Natural killer cell treated with Interleukin-12 subunit alpha and Interleukin-12 subunit beta and Interleukin-15 and Interleukin-18, amount 100 ng/mL, for 72 hours (primary cell): ENCODE results near the gene CCDC124. TPM values are rescaled to one million over a fixed set of nuclear protein-coding genes. Genes with fewer than 3 reads are reported as not detected.

Experiments used
- ATAC-seq, 2 donors: fragments of 150-1000 bp; cut with Tn5 transposase in 1 of 2; sonication (Bioruptor Pico), chemical (Tn5 transposase) in 1 of 2; 2 replicates each; pipeline ENCODE4 v1.10.0; 2021
- DNase-seq: peaks from one replicate; pipeline ENCODE4 v3.0.0; 2022; ENCODE audit warnings: low spot score
- H3K27ac Mint-ChIP-seq, 2 donors: 1 replicate in 1 of 2; 2 replicates in 1 of 2; pipeline ENCODE4 v1.8.0; 2022; ENCODE audit warnings: mixed read lengths in 2 of 2, mild to moderate bottlenecking in 1 of 2, moderate library complexity in 1 of 2
- H3K27me3 Mint-ChIP-seq, 2 donors: 1 replicate in 1 of 2; 2 replicates in 1 of 2; pipeline ENCODE4 v1.8.0; 2022; ENCODE audit warnings: mixed read lengths in 2 of 2
- H3K36me3 Mint-ChIP-seq: one replicate; pipeline ENCODE4 v1.8.0; 2022; ENCODE audit warnings: mixed read lengths
- H3K4me1 Mint-ChIP-seq, 2 donors: 1 replicate in 1 of 2; 2 replicates in 1 of 2; pipeline ENCODE4 v1.8.0; 2022; ENCODE audit warnings: low read depth in 2 of 2, mixed read lengths in 2 of 2, mild to moderate bottlenecking in 1 of 2
- H3K4me3 Mint-ChIP-seq: one replicate; pipeline ENCODE4 v1.8.0; 2022; ENCODE audit warnings: mixed read lengths
- H3K9me3 Mint-ChIP-seq: 2 replicates; pipeline ENCODE4 v1.8.0; 2022; ENCODE audit warnings: mixed read lengths
- total RNA-seq, 2 donors: library from RNA; stranded (reverse); gene quantifications; one replicate each; pipeline ENCODE4 v1.2.3, GENCODE V29; 2022

CCDC124 gene
- total RNA-seq, 2 donors from 2014 or later = 70.4 to 92.8 TPM

DNA sequence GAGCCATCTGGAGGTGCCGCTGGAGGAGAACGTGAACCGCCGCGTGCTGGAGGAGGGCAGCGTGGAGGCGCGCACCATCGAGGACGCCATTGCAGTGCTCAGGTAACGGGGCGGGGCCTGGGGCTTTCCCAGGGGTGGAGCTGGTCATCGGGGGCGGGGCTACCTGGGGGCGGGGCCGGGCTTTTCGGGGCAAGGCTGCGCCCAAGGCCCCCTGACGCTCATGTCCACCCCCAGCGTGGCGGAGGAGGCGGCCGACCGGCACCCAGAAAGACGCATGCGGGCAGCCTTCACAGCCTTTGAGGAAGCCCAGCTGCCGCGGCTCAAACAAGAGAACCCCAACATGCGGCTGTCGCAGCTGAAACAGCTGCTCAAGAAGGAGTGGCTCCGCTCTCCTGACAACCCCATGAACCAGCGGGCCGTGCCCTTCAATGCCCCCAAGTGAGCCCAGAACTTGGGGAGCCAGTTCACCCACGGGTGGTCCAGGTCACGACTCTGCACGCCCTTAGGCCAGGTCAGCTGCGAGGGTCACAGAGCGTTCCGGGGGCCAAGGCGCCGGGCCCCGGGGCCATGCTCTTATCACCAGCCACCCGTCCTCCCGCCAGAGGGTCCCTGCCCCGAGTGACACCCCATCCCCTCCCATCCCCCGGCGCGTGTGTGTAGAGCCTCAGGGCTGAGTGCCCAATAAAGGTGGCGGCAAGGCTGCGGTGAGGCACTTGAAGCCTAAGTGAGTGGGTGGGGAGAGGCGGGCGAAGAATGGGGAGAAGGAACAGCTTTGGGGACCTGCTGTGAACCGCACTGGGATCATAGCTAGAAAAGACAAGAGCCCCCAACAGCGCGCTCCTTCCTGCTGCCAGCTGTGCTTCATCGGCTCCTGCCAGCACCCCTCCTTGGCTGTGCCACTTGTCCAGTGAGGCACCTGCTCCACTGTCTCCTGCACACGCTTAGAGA lies 10.7 kb downstream of the CCDC124 start:
- no peaks in the 10 kb centered on the region for H3K9me3 Mint-ChIP-seq
- no peak overlapping the region for H3K27ac Mint-ChIP-seq

DNA sequence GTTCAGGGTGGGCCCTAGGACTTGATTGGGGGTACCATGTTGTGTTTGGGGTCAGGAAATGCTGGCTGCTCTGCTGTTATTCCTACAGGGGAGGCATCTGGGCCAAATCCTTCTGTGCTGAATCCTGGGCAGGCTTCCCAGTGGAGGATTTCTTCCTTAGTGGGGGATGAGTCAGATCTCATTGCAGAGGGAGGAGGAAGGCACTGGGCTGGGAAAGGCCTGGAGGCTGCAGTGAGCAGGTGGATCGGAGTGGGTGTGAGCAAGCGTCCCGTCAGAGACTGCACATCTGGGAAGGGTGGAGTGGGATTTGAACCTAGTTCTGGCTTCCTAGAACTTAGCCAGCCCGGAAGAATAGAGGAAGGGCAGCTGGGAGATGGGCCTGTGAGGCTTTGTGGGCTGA lies 11.5 kb downstream of the CCDC124 start:
- Mint-ChIP-seq H3K27me3 (peaks cover 2 to 3% of the 10 kb centered on the region in 2 donors), H3K9me3 (no peaks in the 10 kb centered on the region), H3K27ac (no peak overlapping the region), H3K4me1 (peaks cover 20 to 21% of the 10 kb centered on the region in 2 donors), H3K36me3 (no peaks in the 10 kb centered on the region), H3K4me3 (no peak overlapping the region)
- ATAC-seq (no peak), DNase-seq (no peak)

More for the DNA sequence above, 10.7 kb downstream of the CCDC124 start:
- ATAC-seq (no peak), DNase-seq (no peak)
- peaks cover 15 to 17% of the 10 kb centered on the region in 2 donors for H3K4me1 Mint-ChIP-seq
- H3K4me3 Mint-ChIP-seq = no peak overlapping the region
- no peaks in the 10 kb centered on the region for H3K36me3 Mint-ChIP-seq
- H3K27me3 Mint-ChIP-seq = no peaks in the 10 kb centered on the region

DNA sequence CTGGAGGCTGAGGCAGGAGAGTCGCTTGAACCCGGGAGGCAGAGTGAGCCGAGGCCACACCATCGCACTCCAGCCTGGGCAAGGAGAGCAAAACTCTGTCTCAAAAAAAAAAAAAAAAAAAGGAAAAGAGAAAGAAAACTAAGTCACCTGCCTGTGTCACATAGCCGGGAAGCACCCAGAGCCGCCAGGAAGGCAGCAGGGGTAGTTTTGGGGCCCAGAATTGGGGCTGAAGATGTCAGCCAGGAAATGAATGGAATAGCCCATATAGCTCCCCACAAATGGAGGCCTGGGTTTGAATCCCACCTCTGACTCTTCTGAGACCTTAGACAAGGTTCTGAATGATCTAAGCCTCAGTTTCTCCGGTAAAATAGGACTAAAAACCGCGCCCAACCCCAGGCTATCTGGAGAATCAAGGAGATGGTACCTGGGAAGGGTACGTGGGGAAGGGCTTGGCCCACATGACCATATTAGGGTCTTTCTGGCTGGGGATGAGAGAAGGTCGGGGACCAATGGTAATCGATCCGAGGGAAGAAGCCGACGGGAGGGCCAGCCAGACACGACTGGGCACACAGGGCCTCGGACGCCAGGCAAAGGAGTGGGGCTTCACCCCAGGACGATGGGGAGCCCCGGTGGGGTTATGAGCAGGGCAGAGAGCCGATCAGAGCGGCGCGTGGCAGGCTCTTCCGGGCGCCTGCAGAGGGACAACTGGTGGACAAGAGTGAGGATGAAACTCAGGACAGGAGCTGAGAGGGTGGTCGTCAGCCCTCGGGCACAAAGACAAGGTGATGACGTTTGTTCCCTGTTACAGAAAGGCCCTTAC lies 14.4 kb downstream of the CCDC124 start:
- H3K9me3 Mint-ChIP-seq = no peaks in the 10 kb centered on the region
- H3K4me3 Mint-ChIP-seq = peak overlapping the region; percentile 91
- DNase-seq (peak; percentile 73), ATAC-seq (peak; percentile 53 to 64)
- H3K27ac Mint-ChIP-seq = peak overlapping the region; percentile 84 to 85
- H3K36me3 Mint-ChIP-seq = no peaks in the 10 kb centered on the region
- H3K4me1 Mint-ChIP-seq = peaks cover 35 to 38% of the 10 kb centered on the region in 2 donors
- peaks cover 14% of the 10 kb centered on the region in 2 donors for H3K27me3 Mint-ChIP-seq

DNA sequence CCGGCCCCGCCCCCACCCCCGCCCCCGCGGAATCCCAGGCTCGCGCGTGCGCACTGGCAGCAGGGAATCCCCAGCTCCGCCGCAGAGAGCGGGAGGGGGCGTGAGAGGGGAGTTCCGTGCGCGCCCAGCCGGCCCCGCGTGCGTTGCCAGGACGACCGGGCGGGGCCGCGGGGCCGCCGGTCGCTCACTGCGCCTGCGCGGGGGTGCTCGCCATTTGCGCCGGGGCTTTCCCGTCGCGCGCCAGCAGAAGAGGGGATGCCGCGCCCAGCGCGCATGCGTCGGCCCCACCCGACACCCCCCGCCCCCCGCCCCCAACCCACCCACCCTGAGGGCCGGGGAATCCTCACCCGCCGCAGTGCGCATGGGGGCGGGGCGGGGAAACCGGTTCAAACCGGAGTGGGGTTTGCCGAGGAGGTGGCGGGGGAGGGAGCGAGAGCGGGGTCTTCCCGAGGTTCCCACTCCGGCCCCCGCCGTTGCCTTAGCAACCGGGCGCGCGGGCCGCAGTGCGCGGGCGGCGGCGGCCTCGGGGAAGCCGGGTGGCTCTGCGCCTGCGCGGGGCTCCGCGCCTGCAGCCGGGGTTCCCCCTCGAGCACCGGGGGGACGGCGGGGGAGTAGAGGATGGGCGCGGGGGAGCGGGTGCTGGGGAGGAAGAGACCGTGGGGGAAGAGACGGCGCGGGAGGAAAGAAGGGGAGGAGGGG lies 15.1 kb downstream of the CCDC124 start:
- H3K4me1 Mint-ChIP-seq = peaks cover 35 to 38% of the 10 kb centered on the region in 2 donors
- H3K27me3 Mint-ChIP-seq = peaks cover 16 to 18% of the 10 kb centered on the region in 2 donors
- no peaks in the 10 kb centered on the region for H3K36me3 Mint-ChIP-seq
- H3K4me3 Mint-ChIP-seq = peak overlapping the region; percentile 91
- DNase-seq (peak; percentile 98), ATAC-seq (peak; percentile 87)
- H3K9me3 Mint-ChIP-seq = no peaks in the 10 kb centered on the region
- H3K27ac Mint-ChIP-seq = peak overlapping the region; percentile 84 to 85

DNA sequence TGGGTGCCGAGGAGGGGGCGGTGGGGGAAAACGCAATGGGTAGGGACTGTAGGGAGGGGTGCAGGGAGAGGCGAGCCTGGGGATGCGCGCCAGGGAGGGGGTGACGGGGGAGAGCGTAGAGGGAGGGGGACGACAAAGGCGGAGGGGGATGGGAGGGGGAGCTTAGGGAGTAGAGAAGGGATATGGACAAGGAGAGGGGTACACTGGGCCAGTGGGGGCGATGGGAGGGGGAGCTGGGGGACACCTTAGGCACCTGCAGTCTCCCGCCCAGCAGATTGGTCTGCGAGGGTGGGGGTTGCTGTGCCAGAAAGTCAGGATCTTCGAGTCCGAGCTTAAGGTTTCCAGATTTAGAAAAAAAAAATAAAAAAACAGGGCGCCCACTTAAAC lies 15.7 kb downstream of the CCDC124 start:
- Mint-ChIP-seq H3K36me3 (no peaks in the 10 kb centered on the region), H3K9me3 (no peaks in the 10 kb centered on the region), H3K4me1 (peaks cover 35 to 38% of the 10 kb centered on the region in 2 donors), H3K27me3 (peaks cover 18 to 24% of the 10 kb centered on the region in 2 donors), H3K4me3 (peak overlapping the region; percentile 79), H3K27ac (peak overlapping the region; percentile 62 to 80)
- no peak for DNase-seq
- ATAC-seq = no peak

DNA sequence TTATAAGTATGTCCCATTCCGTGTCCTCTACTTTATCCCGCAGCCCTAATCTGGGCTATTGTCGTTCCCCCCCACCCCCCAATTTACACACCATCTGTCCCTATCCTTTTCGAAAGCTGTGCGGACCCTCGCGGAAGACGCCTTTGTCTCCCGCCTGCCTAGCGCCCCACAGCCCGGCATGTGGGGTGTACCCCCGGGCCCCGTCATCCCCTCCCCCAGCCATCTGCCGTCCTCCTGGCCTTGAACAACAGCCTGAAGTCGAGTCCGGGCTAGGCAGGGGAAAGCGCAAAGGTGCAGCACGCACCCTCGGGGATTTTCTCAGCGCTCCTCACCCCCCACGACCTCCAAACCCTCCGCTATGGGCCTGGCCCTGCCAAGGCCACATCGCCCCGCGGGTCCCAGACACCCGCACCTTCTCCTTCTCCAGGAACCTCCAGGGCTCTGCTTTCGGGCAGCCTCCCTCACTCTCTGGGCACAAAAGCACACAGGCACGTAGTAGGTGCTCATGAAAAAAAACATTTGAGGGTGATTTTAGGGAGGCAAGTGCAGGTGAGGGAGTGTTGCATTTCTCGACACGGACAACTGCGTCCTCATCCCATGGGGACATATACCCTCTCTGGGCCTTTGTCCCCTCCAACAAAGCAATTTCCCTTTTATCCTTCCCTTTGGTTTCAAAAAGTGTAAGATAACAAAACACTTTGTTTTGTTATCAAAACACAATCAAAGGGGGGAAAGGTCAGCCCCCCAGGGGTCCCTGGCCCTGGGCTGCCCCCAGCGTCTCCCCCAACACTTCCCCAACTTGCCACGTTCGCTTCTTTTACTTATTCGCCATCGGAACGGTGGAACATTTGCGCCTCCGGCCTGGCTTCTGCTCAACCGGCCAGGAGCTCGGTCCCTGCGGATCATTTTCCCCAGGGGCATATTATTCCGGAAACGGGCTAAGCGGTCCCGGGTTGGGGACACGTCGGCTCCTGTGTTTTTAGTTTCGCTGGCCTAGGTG lies 16.4 kb downstream of the CCDC124 start:
- Mint-ChIP-seq H3K27ac (peak overlapping the region; percentile 62 to 80), H3K27me3 (peaks cover 20 to 30% of the 10 kb centered on the region in 2 donors), H3K4me3 (peak overlapping the region; percentile 79), H3K36me3 (no peaks in the 10 kb centered on the region), H3K9me3 (no peaks in the 10 kb centered on the region), H3K4me1 (peaks cover 35 to 38% of the 10 kb centered on the region in 2 donors)
- no peak for DNase-seq
- ATAC-seq = no peak

DNA sequence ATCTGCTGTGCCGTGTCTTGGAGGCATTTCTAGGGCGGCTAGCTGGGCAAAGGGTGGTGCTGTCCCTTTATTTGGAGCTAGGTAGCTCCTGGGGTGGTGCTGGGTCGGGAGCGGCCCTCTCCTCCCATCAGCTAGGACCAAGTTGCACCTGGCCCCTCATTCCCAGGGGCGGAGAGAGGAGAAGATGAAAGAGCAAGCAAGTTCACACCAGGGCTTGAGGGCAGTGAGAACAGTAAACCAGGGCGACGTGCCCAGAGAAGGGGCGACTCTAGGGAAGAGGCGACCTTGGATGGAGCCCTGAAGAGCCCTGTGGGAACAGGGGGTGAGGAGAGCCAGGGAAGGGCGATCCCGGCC lies 17.1 kb downstream of the CCDC124 start:
- Mint-ChIP-seq H3K4me3 (peak overlapping the region; percentile 79), H3K4me1 (peaks cover 35 to 38% of the 10 kb centered on the region in 2 donors), H3K36me3 (no peaks in the 10 kb centered on the region), H3K9me3 (no peaks in the 10 kb centered on the region), H3K27me3 (peaks cover 20 to 30% of the 10 kb centered on the region in 2 donors), H3K27ac (peak overlapping the region; percentile 62 to 80)
- DNase-seq = no peak
- ATAC-seq = no peak

DNA sequence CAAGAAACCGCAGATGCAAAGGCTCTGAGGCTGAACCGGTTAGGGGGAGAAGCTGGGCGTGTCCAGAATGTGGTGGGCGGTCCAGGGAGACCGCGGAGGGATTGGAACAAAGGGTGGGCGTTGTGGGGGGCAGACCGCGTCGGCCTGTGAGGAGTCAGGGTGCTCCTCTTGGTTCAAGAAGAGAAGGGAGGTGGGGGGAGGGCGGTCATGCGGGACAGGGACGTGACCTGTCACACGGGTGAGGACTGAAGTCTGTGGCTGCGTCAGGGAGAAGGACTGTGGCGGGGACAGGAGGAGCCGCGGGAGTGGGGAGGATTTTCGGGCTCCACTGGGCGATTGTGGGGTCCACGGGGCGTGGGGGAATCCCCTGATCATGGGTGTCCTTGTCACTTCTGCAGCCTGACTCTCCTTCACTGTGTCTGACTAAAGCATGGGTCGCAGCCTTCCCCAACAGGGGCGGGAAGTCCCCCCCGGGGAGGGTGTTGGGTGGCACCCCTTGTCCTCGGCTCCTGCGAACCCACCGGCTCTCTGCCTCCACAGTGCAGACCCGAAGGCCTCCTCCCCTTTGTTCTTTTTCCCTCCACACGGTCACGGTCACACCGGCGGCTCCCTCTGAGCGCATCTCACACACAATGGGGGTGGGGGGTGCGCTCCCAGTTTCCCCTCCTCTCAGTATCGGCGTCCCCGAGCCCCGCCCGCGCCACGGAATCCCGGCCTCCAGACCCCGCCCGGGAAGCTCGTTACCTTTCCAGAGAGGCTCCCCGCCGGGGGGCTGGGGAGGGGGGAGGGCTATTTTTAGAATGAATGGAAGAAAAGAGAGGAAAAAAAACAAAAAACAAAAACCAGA lies 17.7 kb downstream of the CCDC124 start:
- peak; percentile 13 to 15 for ATAC-seq
- H3K36me3 Mint-ChIP-seq = no peaks in the 10 kb centered on the region
- peaks cover 20 to 30% of the 10 kb centered on the region in 2 donors for H3K27me3 Mint-ChIP-seq
- H3K9me3 Mint-ChIP-seq = no peaks in the 10 kb centered on the region
- peak overlapping the region; percentile 62 to 80 for H3K27ac Mint-ChIP-seq
- peak overlapping the region; percentile 79 for H3K4me3 Mint-ChIP-seq
- H3K4me1 Mint-ChIP-seq = peaks cover 35 to 38% of the 10 kb centered on the region in 2 donors
- DNase-seq = peak; percentile 79

DNA sequence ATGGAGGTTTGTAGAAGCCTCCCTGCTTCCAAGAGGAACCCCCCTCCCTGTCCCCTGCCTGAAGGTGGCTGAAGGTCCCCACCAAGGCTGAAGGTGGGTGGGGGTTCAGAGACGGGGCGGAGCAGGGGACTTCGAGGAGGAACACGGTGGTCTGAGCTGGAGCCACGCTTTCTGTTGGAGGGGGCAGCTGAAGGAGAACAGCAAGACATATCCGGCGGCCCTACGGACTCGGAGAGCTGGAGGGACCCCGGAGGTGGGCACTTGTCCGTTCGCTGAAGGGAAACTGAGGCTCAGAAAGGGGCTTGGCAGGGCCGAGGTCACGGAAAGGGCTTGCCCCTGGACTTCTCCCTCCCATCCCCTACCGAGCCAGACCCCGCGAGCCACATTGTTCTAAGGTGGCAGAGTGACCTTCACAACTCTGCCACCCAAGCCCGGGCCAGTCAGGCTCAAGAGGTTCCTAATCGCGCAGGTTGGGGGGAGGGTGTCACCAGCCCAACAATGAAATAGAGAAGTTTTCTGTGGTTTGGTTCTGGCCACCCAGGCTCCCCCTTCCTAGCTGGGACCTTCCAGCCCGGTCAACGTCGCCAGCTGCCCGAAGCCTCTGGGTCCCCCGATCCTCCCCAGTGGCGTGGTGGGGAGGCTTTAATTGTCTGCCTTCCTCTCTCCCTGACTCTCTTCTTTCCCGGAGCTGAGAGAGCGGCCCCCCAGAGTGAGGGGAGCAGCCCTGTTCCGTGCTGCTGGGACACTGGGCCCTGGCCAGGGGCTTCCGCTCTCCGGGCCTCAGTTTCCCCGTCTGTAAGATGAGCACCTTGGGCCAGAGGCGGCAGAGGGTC lies 18.6 kb downstream of the CCDC124 start:
- H3K9me3 Mint-ChIP-seq = no peaks in the 10 kb centered on the region
- peaks cover 30% of the 10 kb centered on the region in 2 donors for H3K4me1 Mint-ChIP-seq
- H3K4me3 Mint-ChIP-seq = peak overlapping the region; percentile 79
- H3K27me3 Mint-ChIP-seq = peaks cover 20 to 33% of the 10 kb centered on the region in 2 donors
- no peaks in the 10 kb centered on the region for H3K36me3 Mint-ChIP-seq
- H3K27ac Mint-ChIP-seq = peak overlapping the region in 1 of 2 donors; percentile 80
- no peak for ATAC-seq
- DNase-seq = no peak

DNA sequence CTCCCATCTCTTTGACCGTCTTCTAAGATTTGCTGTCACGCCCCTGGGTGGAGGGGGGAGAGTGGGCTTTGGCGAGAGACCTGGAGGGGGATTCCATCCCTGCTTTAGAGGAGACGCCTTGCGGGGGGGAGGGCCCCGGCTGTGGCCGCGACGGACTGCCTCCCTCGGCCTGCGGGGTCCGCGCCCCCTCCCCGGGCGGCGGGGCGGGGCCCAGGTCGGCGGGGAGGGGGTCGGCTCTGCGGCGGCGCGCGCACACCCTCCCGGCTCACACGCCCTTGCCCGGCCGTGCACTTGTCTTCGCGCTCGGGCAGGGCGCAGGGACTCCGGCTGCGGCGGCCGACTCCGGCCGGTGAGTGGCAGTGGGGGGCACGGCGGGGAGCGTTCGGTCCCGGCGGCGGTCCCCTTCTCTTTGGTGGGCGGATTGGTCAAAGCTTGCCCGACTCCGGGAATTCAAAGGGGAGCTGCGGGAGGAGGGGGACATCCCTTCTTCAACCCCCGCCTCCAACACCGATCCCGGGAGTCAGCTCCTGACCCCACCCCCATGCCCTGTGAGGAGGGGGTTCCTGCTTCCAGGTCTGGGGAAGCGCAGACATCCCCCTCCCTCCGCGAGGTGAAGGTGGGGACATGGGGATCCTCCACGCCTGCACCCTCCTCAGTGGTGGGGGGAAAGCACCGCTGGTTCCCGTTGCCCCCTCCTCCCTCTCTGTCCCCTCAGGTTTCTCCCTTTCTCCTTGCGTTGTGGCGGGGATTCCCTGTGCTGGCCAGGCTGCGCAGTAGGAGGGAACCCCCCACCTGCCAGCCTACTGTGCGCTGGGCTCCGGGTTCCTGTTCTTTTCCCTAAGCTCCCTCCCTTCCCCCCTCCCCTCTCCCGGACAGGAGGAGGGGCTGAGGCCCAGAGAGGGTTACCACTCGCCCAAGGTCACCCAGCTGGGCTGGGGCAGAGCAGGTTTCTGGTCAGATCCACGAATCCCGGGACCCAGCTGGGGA lies 19.5 kb downstream of the CCDC124 start:
- Mint-ChIP-seq H3K9me3 (no peaks in the 10 kb centered on the region), H3K27ac (no peak overlapping the region), H3K4me3 (no peak overlapping the region), H3K4me1 (peaks cover 22 to 25% of the 10 kb centered on the region in 2 donors), H3K27me3 (peaks cover 26 to 43% of the 10 kb centered on the region in 2 donors), H3K36me3 (no peaks in the 10 kb centered on the region)
- ATAC-seq (no peak), DNase-seq (peak; percentile 73)
